ENCODE measurements around the gene TSPAN11.

Gene TSPAN11

GRCh38 chr12:30928356-30929244 lies 2.1 kb downstream of the TSPAN11 start:
- TF ChIP-seq POLR2A (IDR thresholded peaks at IDR 0.05; ENCODE audit: low read depth, low read length) = no peak
- no peak for DNase-seq (ENCODE audit: insufficient read length, low spot score)

GRCh38 chr12:30930238-30930637 lies 3.7 kb downstream of the TSPAN11 start:
- FAIRE-seq = no peak
- no peak for DNase-seq (ENCODE audit: insufficient read length, low spot score)
- TF ChIP-seq POLR2A (IDR thresholded peaks at IDR 0.05; ENCODE audit: low read depth, low read length) = no peak

More at GRCh38 chr12:30928356-30929244, 2.1 kb downstream of the TSPAN11 start:
- no peak for FAIRE-seq

GRCh38 chr12:30930641-30931040 lies 4.1 kb downstream of the TSPAN11 start:
- DNase-seq (ENCODE audit: insufficient read length, low spot score) (no peak), FAIRE-seq (no peak)
- TF ChIP-seq POLR2A (IDR thresholded peaks at IDR 0.05; ENCODE audit: low read depth, low read length) = no peak

- TF ChIP-seq POLR2A (IDR thresholded peaks at IDR 0.05; ENCODE audit: low read depth, low read length) = no peak
- FAIRE-seq = no peak
- no peak for DNase-seq (ENCODE audit: insufficient read length, low spot score)
Observed at GRCh38 chr12:30932881-30933280, 6.3 kb downstream of the TSPAN11 start.

- DNase-seq (ENCODE audit: insufficient read length, low spot score) (no peak), FAIRE-seq (no peak)
- TF ChIP-seq POLR2A (IDR thresholded peaks at IDR 0.05; ENCODE audit: low read depth, low read length) = no peak
Observed at GRCh38 chr12:30934811-30935210, 8.3 kb downstream of the TSPAN11 start.

- DNase-seq (ENCODE audit: insufficient read length, low spot score) (no peak), FAIRE-seq (no peak)
- no peak for TF ChIP-seq POLR2A (IDR thresholded peaks at IDR 0.05; ENCODE audit: low read depth, low read length)
Observed at GRCh38 chr12:30936036-30936435, 9.5 kb downstream of the TSPAN11 start.

- DNase-seq (ENCODE audit: insufficient read length, low spot score) (no peak), FAIRE-seq (no peak)
- TF ChIP-seq POLR2A (IDR thresholded peaks at IDR 0.05; ENCODE audit: low read depth, low read length) = no peak
Observed at GRCh38 chr12:30939234-30939633, 12.7 kb downstream of the TSPAN11 start.

- DNase-seq (ENCODE audit: insufficient read length, low spot score) (no peak), FAIRE-seq (no peak)
- TF ChIP-seq POLR2A (IDR thresholded peaks at IDR 0.05; ENCODE audit: low read depth, low read length) = no peak
Observed at GRCh38 chr12:30942486-30942885, 15.9 kb downstream of the TSPAN11 start.

GRCh38 chr12:30942936-30943335 lies 16.4 kb downstream of the TSPAN11 start:
- no peak for TF ChIP-seq POLR2A (IDR thresholded peaks at IDR 0.05; ENCODE audit: low read depth, low read length)
- FAIRE-seq = no peak
- DNase-seq (ENCODE audit: insufficient read length, low spot score) = no peak

- FAIRE-seq = no peak
- DNase-seq (ENCODE audit: insufficient read length, low spot score) = no peak
- TF ChIP-seq POLR2A (IDR thresholded peaks at IDR 0.05; ENCODE audit: low read depth, low read length) = no peak
Observed at GRCh38 chr12:30945443-30946164, 19.1 kb downstream of the TSPAN11 start.

- DNase-seq (ENCODE audit: insufficient read length, low spot score) = no peak
- TF ChIP-seq POLR2A (IDR thresholded peaks at IDR 0.05; ENCODE audit: low read depth, low read length) = no peak
- FAIRE-seq = no peak
Observed at GRCh38 chr12:30952015-30952414, 25.5 kb downstream of the TSPAN11 start.

GRCh38 chr12:30953257-30953656 lies 26.7 kb downstream of the TSPAN11 start:
- FAIRE-seq = no peak
- no peak for TF ChIP-seq POLR2A (IDR thresholded peaks at IDR 0.05; ENCODE audit: low read depth, low read length)
- DNase-seq (ENCODE audit: insufficient read length, low spot score) = no peak

GRCh38 chr12:30953951-30954751 lies 27.6 kb downstream of the TSPAN11 start:
- TF ChIP-seq POLR2A (IDR thresholded peaks at IDR 0.05; ENCODE audit: low read depth, low read length) = no peak
- FAIRE-seq = no peak
- DNase-seq (ENCODE audit: insufficient read length, low spot score) = no peak

GRCh38 chr12:30955214-30955613 lies 28.7 kb downstream of the TSPAN11 start:
- TF ChIP-seq POLR2A (IDR thresholded peaks at IDR 0.05; ENCODE audit: low read depth, low read length) = no peak
- FAIRE-seq (no peak), DNase-seq (ENCODE audit: insufficient read length, low spot score) (no peak)
